T-cell (primary cell): Measurements from ENCODE around the gene CXCR4. TPM values are rescaled to one million over a fixed set of nuclear protein-coding genes. Genes with fewer than 3 reads are reported as not detected.

Experiments used
- ATAC-seq, 4 experiments: fragments of 200-7000 bp in 3 of 4; fragments of 150-1000 bp in 1 of 4; cut with Tn5 transposase; replicated peaks in 1 of 4; 1 replicate in 3 of 4; 2 replicates in 1 of 4; pipeline ENCODE4 v1.10.0; 2021; ENCODE audit warnings: moderate library complexity in 3 of 4, mild to moderate bottlenecking in 2 of 4, moderate number of reproducible peaks in 1 of 4
- CTCF ChIA-PET, 2 donors: fragments of 300-600 bp; sonication (Branson Sonifier 250); formaldehyde crosslinking; loops; one replicate each; lab custom pipeline; 2022; ENCODE audit warnings: antibody characterized with exemption in 2 of 2; lab: Charles Lee
- POLR2A ChIA-PET, 2 donors: fragments of 300-600 bp; sonication (Branson Sonifier 250); formaldehyde crosslinking; loops; one replicate each; lab custom pipeline; 2022; ENCODE audit warnings: antibody characterized with exemption in 2 of 2; lab: Charles Lee
- DNase-seq, 35 experiments: peaks; one replicate each; pipeline versions ENCODE4 v3.0.0 to v3.0.0-alpha.2; 2013 to 2023
- H3K27ac ChIP-seq: one replicate; pipeline ENCODE4 v1.5.1; 2013; ENCODE audit warnings: low read length
- H3K27me3 ChIP-seq, 2 experiments: replicated peaks in 1 of 2; 1 replicate in 1 of 2; 2 replicates in 1 of 2; pipeline versions ENCODE4 v1.6.1 to v1.7.0; 2013; ENCODE audit warnings: low read length in 1 of 2, mixed read lengths in 1 of 2; ENCODE audit not compliant: control insufficient read depth in 2 of 2, insufficient read depth in 2 of 2; ENCODE audit errors: extremely low read depth in 1 of 2
- H3K36me3 ChIP-seq, 2 donors: 1 replicate in 1 of 2; 2 replicates in 1 of 2; pipeline versions ENCODE4 v1.6.1 to v1.7.0; 2013; ENCODE audit warnings: low read length in 1 of 2; ENCODE audit not compliant: control insufficient read depth in 2 of 2, insufficient read depth in 1 of 2; ENCODE audit errors: extremely low read depth in 1 of 2
- H3K4me1 ChIP-seq, 2 experiments: 1 replicate in 1 of 2; 2 replicates in 1 of 2; pipeline versions ENCODE4 v1.6.1 to v1.7.0; 2013; ENCODE audit warnings: low read length in 2 of 2, mixed read lengths in 1 of 2; ENCODE audit not compliant: insufficient read depth in 2 of 2, control insufficient read depth in 1 of 2; ENCODE audit errors: extremely low read depth in 1 of 2
- H3K4me3 ChIP-seq, 2 donors: 1 replicate in 1 of 2; 2 replicates in 1 of 2; pipeline versions ENCODE4 v1.5.1 to v1.7.0; 2013; ENCODE audit warnings: mild to moderate bottlenecking in 2 of 2, low read length in 1 of 2, moderate library complexity in 1 of 2; ENCODE audit not compliant: control insufficient read depth in 1 of 2; ENCODE audit errors: extremely low read depth in 1 of 2
- H3K9me3 ChIP-seq: 2 replicates; pipeline ENCODE4 v1.7.0; 2013
- H3K27ac Mint-ChIP-seq, 2 donors: one replicate each; pipeline ENCODE4 v1.8.0; 2020 to 2021; ENCODE audit warnings: mild to moderate bottlenecking in 2 of 2, mixed read lengths in 2 of 2
- H3K27me3 Mint-ChIP-seq, 2 donors: one replicate each; pipeline ENCODE4 v1.8.0; 2021 to 2022; ENCODE audit warnings: mixed read lengths in 2 of 2
- H3K36me3 Mint-ChIP-seq: one replicate; pipeline ENCODE4 v1.8.0; 2021; ENCODE audit warnings: mixed read lengths
- H3K4me1 Mint-ChIP-seq, 3 donors: one replicate each; pipeline ENCODE4 v1.8.0; 2020 to 2022; ENCODE audit warnings: mixed read lengths in 3 of 3, mild to moderate bottlenecking in 1 of 3
- H3K4me3 Mint-ChIP-seq, 3 donors: one replicate each; pipeline ENCODE4 v1.8.0; 2020 to 2022; ENCODE audit warnings: mild to moderate bottlenecking in 3 of 3, mixed read lengths in 3 of 3, moderate library complexity in 3 of 3
- H3K9me3 Mint-ChIP-seq, 3 donors: one replicate each; pipeline ENCODE4 v1.8.0; 2020 to 2022; ENCODE audit warnings: mixed read lengths in 3 of 3
- WGBS: methylation state at CpG from one replicate; pipeline ENCODE4 v1.1.5; 2013; ENCODE audit warnings: missing lambda C conversion rate; ENCODE audit not compliant: insufficient coverage; 5-methylcytosine and 5-hydroxymethylcytosine counted together
- total RNA-seq, 35 experiments: library from RNA in 6 of 35; stranded (reverse) in 6 of 35; fragments of 120-200 nt in 1 of 35; gene quantifications; one replicate each; pipeline versions ENCODE4 v1.2.1 to v1.2.4 and lab custom pipeline; 2013 to 2026

Gene CXCR4
- total RNA-seq, 5 donors from 2014 or later (not counting 1 experiment from before 2014, with no cell fraction given): 274 to 1,514 (median 326) TPM

DNA sequence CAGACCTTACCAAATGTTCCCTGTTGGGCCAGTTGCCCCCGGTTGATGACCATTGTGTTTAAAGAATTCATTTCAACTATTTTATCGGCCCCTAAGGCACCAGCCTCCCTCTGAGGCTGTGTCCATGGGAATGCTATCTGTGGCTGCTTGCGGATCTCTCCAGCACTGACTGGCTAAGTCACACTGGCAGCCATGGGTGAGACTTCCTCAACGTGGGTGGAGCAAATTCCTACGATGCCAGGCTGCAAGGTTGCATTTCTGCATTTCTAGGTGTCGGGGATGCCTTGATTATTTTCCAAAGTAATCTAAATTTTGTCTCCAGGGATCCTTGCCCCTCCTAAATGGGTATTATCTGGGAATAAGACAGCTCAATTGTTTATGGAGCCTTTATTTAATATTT, 6.2 kb downstream of the CXCR4 start:
- H3K9me3 Mint-ChIP-seq: no peaks in the 10 kb centered on the region
- no peaks in the 10 kb centered on the region for H3K27me3 Mint-ChIP-seq
- H3K4me1 ChIP-seq: peaks cover 16 to 20% of the 10 kb centered on the region in 2 experiments
- no peak overlapping the region for H3K4me3 ChIP-seq
- H3K36me3 ChIP-seq: peaks cover 7 to 35% of the 10 kb centered on the region in 2 donors
- H3K36me3 Mint-ChIP-seq: peaks cover 39% of the 10 kb centered on the region
- H3K4me1 Mint-ChIP-seq: peaks cover 51 to 56% (median 53%) of the 10 kb centered on the region in 3 donors
- no peaks in the 10 kb centered on the region for H3K9me3 ChIP-seq
- ATAC-seq: no peak
- WGBS: 95% methylated on average over 4 of the region's 6 CpGs
- ChIA-PET CTCF (interaction anchor here in 1 of 2 donors (0.6 to 1.3 kb wide), 2 partner anchors 108 to 273 kb away, joined by 3 to 5 read pairs; no protein-coding TSS in a partner anchor), POLR2A (interaction anchor here (0.7 to 1.6 kb wide), 5 partner anchors 24 to 169 kb away, joined by 3 to 14 read pairs (median 4); no protein-coding TSS in a partner anchor)
- DNase-seq: no peak
- H3K4me3 Mint-ChIP-seq: peak overlapping the region in 1 of 3 donors; percentile 94
- H3K27ac ChIP-seq: no peak overlapping the region
- no peaks in the 10 kb centered on the region for H3K27me3 ChIP-seq
- peak overlapping the region; percentile 29 to 70 for H3K27ac Mint-ChIP-seq

- ChIA-PET POLR2A (no interaction called here), CTCF (interaction anchor here in 1 of 2 donors (0.6 to 1.0 kb wide), 2 partner anchors 90 to 155 kb away, joined by 3 read pairs; no protein-coding TSS in a partner anchor)
- WGBS: no CpG with 5 or more reads among the region's 1 CpG
- Mint-ChIP-seq H3K27ac (peak overlapping the region; percentile 17 to 70), H3K9me3 (no peaks in the 10 kb centered on the region), H3K36me3 (peaks cover 33% of the 10 kb centered on the region), H3K27me3 (no peaks in the 10 kb centered on the region), H3K4me3 (peak overlapping the region in 1 of 3 donors; percentile 4), H3K4me1 (peaks cover 47 to 52% (median 47%) of the 10 kb centered on the region in 3 donors)
- Histone ChIP-seq H3K27ac (no peak overlapping the region), H3K4me3 (no peak overlapping the region), H3K36me3 (peaks cover 6 to 31% of the 10 kb centered on the region in 2 donors), H3K9me3 (no peaks in the 10 kb centered on the region), H3K27me3 (no peaks in the 10 kb centered on the region), H3K4me1 (peaks cover 12 to 13% of the 10 kb centered on the region in 2 experiments)
- ATAC-seq (no peak), DNase-seq (no peak)
These were observed 7.4 kb downstream of the CXCR4 start for GRCh38 chr2:136110526-136110925.

GRCh38 chr2:136108463-136108862, 9.5 kb downstream of the CXCR4 start:
- WGBS: 95% methylated on average over 3 of the region's 3 CpGs
- POLR2A ChIA-PET: no interaction called here
- Mint-ChIP-seq H3K4me1 (peaks cover 26 to 33% (median 28%) of the 10 kb centered on the region in 3 donors), H3K9me3 (no peaks in the 10 kb centered on the region), H3K27ac (no peak overlapping the region), H3K27me3 (no peaks in the 10 kb centered on the region), H3K36me3 (peaks cover 13% of the 10 kb centered on the region), H3K4me3 (no peak overlapping the region)
- ATAC-seq (no peak), DNase-seq (no peak)
- Histone ChIP-seq H3K4me3 (no peak overlapping the region), H3K9me3 (no peaks in the 10 kb centered on the region), H3K36me3 (peaks cover 0 to 10% of the 10 kb centered on the region in 2 donors), H3K27me3 (no peaks in the 10 kb centered on the region), H3K4me1 (no peaks in the 10 kb centered on the region), H3K27ac (no peak overlapping the region)
- CTCF ChIA-PET: interaction anchor here (0.6 to 1.0 kb wide), 3 partner anchors 19 to 195 kb away, joined by 3 to 5 read pairs (median 4); no protein-coding TSS in a partner anchor

DNA sequence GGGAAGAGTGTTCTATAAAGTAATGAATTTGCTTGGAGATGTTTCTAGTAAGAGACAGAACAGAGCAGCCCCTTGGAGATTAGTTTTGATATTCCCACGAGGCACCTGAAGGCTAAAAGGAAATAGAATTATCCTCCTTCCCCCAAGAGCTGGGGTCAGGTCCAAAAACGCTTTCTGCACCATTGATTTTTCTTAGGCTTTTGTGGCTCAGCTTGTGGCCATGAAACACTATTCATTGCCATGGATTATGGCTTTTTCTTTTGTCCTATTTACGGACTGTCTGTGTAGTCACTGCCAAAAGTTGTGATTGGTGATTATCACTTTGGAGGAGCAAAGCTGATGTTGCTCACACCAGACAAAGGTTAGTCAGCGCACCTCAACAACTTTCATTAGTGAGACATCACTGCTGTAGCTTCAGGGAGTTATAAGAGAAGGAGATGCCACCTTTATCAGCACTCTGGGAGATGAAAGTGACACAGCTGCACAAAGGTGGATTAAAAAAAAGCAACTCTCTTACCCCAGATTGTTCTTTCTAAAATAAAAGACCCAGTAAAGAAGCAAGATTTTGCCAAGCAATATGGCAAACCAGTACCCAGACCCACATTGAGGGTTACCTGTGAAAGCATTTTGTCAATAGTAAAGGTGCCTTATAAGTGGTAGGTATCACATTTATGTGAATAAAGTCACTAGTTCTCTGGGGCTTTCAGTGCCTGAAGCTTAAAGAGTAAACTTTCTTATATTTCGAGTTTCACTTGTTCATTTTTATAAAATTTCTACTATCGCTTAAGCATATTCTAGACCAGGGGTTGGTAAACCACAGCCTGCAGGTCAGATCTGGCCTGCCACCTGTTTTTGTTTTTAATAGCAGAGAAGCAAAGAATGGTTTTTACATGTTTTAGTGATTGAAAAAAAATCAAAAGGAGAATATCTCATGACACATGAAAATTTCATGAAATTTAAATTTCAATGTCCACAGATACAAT, 10.6 kb downstream of the CXCR4 start:
- peaks cover 2% of the 10 kb centered on the region for H3K36me3 Mint-ChIP-seq
- no peaks in the 10 kb centered on the region for H3K9me3 Mint-ChIP-seq
- no peak overlapping the region for H3K4me3 Mint-ChIP-seq
- no peak overlapping the region for H3K27ac ChIP-seq
- no peaks in the 10 kb centered on the region for H3K4me1 ChIP-seq
- no peaks in the 10 kb centered on the region for H3K36me3 ChIP-seq
- ChIA-PET CTCF (interaction anchor here (0.6 to 1.0 kb wide), 2 partner anchors 51 to 194 kb away, joined by 4 to 5 read pairs; no protein-coding TSS in a partner anchor), POLR2A (interaction anchor here in 1 of 2 donors (0.6 kb wide), 2 partner anchors 17 to 99 kb away, joined by 4 to 6 read pairs; no protein-coding TSS in a partner anchor)
- no peaks in the 10 kb centered on the region for H3K27me3 ChIP-seq
- ATAC-seq (no peak), DNase-seq (no peak)
- no peaks in the 10 kb centered on the region for H3K27me3 Mint-ChIP-seq
- peaks cover 15 to 22% (median 17%) of the 10 kb centered on the region in 3 donors for H3K4me1 Mint-ChIP-seq
- WGBS: no CpG with 5 or more reads among the region's 6 CpGs
- no peak overlapping the region for H3K4me3 ChIP-seq
- no peaks in the 10 kb centered on the region for H3K9me3 ChIP-seq
- H3K27ac Mint-ChIP-seq: peak overlapping the region in 1 of 2 donors; percentile 50

- ATAC-seq: no peak
- no peaks in the 10 kb centered on the region for H3K36me3 ChIP-seq
- H3K4me3 ChIP-seq: no peak overlapping the region
- no peak overlapping the region for H3K27ac Mint-ChIP-seq
- H3K9me3 ChIP-seq: no peaks in the 10 kb centered on the region
- H3K4me1 ChIP-seq: no peaks in the 10 kb centered on the region
- H3K27me3 ChIP-seq: no peaks in the 10 kb centered on the region
- no peaks in the 10 kb centered on the region for H3K36me3 Mint-ChIP-seq
- no peak overlapping the region for H3K27ac ChIP-seq
- H3K4me3 Mint-ChIP-seq: no peak overlapping the region
- ChIA-PET CTCF (no interaction called here), POLR2A (interaction anchor here in 1 of 2 donors (0.6 kb wide), 1 partner anchor 18 kb away, joined by 6 read pairs; no protein-coding TSS in a partner anchor)
- WGBS: 100% methylated on average over 4 of the region's 7 CpGs
- H3K27me3 Mint-ChIP-seq: no peaks in the 10 kb centered on the region
- DNase-seq: no peak
- peaks cover 8 to 18% (median 13%) of the 10 kb centered on the region in 3 donors for H3K4me1 Mint-ChIP-seq
- H3K9me3 Mint-ChIP-seq: no peaks in the 10 kb centered on the region
These were observed 11.4 kb downstream of the CXCR4 start for GRCh38 chr2:136106505-136106904.

DNA sequence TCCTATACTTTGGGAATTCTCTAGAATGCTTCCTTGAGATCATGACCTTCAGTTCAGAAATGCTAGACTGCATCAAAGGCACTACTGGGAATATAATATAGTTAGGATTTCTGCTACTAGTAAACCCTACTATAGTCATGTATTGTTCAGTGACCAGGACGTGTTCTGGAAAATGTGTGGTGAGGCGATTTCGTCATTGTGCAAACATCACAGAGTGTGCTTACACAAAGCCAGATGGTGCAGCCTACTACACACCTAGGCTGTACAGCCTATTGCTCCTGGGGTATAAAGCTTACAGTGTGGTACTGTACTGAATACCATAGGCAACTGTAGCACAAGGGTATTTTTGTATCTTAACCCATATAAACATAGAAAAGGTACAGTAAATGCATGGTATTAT, 13.0 kb downstream of the CXCR4 start:
- Mint-ChIP-seq H3K4me3 (no peak overlapping the region), H3K27ac (no peak overlapping the region), H3K27me3 (no peaks in the 10 kb centered on the region), H3K4me1 (peaks cover 0 to 8% (median 7%) of the 10 kb centered on the region in 3 donors), H3K36me3 (no peaks in the 10 kb centered on the region), H3K9me3 (peaks cover 0 to 5% (median 2%) of the 10 kb centered on the region in 3 donors)
- CTCF ChIA-PET: no interaction called here
- WGBS: no CpG with 5 or more reads among the region's 3 CpGs
- H3K9me3 ChIP-seq: no peaks in the 10 kb centered on the region
- H3K27me3 ChIP-seq: no peaks in the 10 kb centered on the region
- ATAC-seq (peak in 1 of 4 experiments; percentile 19), DNase-seq (no peak)
- H3K4me1 ChIP-seq: no peaks in the 10 kb centered on the region
- no peak overlapping the region for H3K4me3 ChIP-seq
- H3K27ac ChIP-seq: no peak overlapping the region
- no peaks in the 10 kb centered on the region for H3K36me3 ChIP-seq
- POLR2A ChIA-PET: no interaction called here
